GM21737 (cell line): ENCODE measurements around the gene RAB6B.

ENCODE experiments used
- ATAC-seq: cut with Tn5 transposase; IDR thresholded peaks from one replicate; pipeline ENCODE4 v1.9.1; 2021; ENCODE audit warnings: mild to moderate bottlenecking, moderate library complexity; ENCODE audit not compliant: unreplicated experiment

The RAB6B gene

DNA sequence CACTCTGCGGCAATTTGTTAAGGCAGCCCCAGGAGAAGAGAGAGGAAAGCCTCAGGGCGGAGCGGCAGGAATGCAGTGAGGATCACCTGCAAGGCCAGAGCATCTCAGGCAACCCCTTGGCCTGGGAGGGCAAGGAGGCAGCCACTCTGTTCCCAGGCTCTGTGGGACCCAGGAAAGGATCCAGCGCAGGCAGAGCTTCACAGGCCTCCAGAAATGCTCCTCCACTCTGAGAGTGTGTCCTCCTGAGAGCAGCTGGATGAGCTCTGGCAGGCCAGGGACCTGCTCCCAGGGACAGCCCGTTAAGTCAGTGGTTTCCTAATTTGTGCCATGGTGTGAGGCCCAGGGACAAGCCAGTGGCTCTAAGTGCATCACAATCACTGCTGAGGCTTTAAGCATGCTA is 35.2 kb downstream of the RAB6B start:
- no peak for ATAC-seq

DNA sequence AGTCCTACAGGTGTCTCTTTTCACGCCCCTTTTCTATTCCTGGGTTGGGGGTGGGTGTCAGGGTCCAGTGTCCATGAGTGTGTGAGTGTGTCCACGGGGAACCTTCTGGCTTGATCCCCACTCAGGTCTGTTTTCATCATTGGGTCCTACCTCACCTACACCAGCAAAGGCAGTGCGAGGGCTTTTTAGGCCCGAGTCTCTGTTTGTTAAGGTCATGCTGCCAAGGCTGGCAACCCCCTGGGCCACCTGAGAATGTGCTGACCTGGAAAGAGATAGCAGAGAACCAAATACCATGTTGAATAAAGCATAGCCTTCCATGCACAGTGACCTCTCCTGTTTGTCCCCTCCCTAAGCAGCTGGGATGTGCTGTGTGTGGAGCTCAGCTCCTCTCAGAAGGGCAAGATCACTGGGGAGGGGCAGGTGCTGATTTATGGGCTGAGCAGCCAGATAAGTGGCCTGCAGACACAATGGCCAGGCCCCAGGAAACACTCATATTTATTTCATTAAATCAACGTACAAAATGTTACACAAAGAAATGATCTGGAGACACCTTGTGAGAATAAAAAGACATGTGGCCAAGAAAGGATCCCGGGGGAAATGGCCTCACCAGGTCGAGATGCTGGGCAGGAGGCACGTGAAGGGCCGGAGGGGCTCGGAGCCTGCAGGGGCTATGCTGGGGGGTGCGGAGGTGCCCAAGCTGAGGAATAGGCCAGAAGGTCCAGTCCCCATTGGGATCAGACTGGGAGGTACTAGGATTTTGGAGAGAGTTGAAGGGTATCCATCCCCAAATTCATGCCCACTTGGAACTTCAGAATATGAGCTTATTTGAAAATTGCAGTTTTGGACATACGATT is 36.1 kb downstream of the RAB6B start:
- no peak for ATAC-seq

DNA sequence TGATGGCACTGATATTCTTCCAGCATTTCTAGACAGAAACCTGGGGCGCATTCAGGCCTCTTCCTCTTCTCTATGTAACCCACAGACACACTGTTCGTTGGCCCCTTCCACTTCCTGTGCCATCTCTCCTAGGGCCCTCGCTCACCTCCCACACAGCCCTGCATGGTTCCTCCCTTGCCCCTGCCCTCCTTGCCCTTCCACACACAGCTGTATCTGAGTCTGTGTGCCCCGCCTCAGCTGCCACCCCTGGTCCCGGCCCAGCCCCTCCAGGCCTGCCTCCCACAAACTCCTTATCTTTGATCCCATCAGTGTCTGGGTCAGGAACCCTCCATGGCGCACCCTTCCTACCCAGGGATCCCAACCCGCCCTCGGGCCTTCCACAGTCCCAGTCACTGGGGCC is 37.9 kb downstream of the RAB6B start:
- no peak for ATAC-seq

DNA sequence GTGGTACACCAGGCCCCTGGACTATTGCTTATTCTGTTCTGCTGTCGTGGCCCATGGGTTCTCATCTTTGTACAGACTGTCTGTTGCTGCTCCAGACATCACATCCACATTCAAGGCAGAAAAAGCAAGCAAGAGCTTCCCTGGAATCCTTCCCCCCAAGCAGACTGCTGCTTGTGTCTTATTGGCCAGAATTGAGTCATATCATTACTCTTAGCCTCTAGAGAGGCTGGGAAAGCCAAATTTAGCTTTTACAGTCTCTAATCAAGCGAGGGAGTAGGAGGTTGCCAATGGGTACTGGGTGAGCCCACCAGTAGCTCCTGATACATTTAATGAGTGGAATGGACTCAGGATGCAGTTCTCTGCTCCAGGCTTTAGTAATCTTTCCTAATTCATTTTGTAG is 39.4 kb downstream of the RAB6B start:
- no peak for ATAC-seq

DNA sequence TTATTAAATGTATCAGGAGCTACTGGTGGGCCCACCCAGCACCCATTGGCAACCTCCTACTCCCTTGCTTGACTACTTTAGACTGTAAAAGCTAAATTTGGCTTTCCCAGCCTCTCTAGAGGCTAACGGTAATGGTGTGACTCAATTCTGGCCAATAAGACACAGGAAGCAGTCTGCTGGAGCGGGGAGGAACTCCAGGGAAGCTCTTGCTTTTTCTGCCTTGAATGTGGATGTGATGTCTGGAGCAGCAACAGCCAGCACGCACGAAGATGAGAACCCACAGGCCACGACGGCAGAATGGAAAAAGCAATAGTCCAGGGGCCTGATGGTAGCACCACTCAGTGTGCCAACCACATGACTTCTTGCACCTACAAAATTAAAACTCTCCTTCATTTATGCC is 39.9 kb downstream of the RAB6B start:
- ATAC-seq: no peak

DNA sequence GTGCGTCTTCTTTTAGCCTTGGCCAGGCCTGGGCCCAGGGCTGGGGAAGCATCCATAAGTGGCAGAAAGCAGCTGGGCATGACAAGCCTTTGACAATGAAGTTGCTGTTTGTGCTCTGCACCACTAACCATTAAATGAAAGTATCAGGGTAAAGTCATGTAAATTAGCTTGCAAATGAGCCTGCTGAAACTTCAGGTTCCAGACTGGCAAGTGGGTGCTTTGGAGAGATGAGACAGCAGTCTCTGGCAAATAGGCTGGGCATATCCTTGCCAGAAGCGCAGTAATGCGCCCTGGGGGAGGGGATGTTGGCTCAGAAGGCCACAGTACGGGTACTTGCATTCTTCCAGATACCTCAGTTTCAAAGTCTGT is 40.7 kb downstream of the RAB6B start:
- ATAC-seq: no peak

DNA sequence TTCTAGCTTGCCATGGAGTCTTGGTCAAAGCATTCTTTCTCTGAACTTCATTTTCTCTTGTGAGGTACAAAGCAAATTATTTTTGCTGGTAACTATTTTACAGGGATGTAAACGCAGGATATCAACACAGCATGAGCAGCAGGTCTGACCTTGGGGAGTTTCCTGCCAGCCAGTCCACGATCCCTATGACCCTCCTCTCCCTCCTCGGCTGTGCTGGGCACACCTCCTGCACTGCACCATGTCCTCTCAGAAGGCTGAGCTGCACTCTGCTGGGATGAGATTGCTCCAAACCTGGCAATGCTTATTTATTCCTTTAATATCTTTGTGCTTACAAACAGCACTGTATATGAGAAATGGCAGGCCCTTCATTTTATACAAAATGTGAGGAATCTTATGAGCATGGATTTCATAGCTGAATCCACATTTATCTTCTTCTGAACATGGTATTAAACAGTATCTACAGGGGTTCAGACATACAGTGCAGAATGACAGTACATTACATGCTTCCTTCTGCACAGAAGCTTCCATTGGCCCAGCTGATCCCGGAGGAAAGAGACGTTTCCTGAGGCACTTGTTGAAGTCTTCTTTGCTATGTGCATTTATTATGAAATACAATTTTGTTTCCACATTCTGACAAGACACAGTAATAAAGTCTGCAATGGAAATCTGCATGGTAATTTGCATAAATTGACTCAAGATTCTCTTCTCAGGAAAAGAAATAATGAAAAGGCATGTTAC is 41.2 kb downstream of the RAB6B start:
- ATAC-seq: no peak

DNA sequence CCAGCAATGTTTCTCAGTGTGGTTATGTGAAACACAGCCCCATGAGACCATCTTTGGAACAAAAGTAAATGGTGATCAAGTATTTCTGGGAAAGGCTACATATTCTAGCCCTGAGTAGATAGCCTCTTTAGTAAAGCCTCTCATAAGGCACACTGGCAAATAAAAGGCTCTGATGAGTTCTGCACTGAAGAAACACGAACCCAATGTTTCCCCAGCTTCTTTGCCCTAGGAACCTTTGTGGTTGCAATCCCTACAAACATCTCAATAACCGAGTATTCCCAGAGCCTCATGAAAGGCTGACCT is 41.8 kb downstream of the RAB6B start:
- no peak for ATAC-seq

DNA sequence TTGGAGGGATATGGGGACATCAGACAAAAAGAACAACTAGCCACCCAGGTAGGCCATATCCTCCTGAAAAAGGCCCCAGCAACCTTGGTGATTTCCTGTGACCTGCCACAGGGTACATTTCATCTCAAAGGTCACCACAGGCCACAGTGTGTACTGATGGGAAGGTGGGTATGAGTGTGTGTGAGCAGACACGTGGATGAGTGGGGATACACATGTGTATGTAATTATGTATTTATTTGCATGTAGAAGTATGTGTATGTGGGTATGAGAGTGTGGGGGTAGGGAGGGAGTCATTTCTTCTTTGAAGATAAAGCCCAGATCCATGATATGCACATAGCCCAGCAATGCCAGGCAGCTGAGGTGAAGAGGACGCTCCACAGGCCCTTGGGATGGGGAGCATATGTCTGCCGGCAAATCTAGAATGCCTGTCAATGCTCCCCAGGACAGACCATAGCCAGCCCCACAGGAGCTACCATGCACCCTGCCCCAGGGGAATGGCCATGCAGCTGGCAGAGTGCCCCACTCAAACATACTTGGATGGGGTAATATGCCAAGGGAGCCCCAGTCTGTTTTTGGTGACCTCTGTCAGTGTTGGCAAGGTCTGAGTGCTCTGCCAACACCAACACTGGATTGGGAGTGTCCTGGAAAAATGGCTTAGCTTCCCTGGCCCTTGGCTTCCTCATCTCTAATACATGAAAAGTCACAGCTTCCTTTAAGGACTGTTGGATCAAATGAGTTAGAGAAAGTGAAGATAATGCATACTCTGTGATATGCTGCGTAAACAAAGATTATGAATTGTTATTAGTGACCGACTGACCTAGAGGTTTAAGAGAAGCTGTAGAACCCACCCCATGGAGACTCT is 42.4 kb downstream of the RAB6B start:
- ATAC-seq: no peak

DNA sequence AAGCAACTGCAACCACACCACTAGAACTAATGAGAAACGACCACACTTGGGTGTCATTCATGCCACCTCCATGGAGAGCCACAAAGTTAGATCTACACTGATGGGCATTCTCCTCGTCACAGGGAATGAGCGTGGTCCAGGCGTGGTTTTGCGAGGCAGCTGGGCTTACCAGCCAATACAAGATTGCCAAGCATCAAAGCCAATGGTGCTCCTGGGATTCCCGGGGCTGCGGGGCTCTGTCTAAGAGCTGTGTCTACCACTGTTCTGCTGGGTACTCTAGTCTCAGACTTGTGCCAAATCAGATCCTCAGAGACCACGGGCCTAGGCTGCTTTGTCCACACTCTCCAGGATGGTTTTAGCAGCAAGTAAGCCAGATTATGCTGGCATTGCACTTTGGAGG is 43.8 kb downstream of the RAB6B start:
- ATAC-seq: no peak

DNA sequence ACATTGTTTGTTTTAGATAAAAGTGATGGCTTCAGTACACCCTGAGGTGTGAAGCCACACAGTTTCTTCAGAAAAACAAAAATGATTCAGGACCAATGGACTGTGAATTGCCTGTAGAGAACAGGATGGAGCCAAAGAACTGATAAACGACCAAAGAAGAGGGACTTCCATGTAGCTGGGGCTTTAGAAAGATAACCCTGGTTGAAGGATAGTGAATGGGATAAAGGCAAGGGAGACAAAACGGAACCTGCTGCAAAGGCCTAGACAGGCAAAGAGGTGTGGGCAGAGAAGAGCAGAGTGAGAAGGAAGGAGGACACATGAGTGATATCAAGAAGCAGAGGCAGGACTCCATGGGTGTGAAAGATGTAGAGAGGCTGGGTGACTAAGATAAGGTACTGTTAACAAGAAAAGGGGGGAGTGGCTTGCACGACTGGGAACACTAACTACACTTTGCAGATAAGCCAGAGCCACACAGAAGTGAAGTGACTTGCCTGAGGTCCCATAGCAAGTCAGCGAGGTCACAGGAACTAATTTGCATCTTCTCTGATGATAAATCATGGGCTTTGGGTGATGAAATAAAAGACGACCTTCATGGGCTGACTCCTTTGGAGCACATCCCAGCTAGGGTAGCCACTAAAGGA is 44.3 kb downstream of the RAB6B start:
- ATAC-seq: no peak

DNA sequence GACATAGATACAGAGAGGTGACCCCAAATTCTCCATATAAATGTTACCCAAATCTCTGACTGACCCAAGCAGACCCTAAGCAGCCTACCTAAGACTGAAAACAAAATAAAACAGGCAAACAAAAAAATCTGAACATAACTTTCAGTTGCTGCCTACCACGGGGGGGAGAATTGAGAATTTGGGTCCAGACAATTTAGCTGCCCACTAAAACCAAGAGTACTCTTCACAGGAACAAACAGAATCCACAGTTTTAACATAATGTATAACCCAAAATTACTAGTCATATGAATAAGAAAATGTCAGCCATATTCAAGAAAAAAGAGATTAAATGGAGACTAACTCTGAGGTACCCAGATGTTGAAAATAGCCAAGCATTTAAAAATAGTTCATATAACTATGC is 45.6 kb downstream of the RAB6B start:
- ATAC-seq: no peak

DNA sequence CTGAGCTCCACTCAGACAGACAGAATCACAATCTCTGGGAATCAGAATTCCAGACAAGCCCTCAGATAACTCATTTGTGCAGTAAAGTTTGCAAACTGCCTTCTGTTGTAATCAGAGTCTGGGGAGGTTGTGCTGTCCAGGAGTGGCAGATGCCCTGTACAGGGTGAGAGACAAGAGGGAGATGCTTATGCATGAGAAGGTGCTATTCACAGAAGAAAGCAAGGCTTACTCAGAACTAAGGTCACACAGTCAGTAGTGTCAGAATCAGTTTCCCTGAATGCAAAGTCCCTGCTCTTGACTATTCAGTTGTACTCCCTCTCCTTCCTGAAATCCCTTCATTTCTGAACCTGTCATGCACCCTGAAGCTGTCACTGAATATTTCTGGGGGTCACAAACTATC is 46.3 kb downstream of the RAB6B start:
- no peak for ATAC-seq

DNA sequence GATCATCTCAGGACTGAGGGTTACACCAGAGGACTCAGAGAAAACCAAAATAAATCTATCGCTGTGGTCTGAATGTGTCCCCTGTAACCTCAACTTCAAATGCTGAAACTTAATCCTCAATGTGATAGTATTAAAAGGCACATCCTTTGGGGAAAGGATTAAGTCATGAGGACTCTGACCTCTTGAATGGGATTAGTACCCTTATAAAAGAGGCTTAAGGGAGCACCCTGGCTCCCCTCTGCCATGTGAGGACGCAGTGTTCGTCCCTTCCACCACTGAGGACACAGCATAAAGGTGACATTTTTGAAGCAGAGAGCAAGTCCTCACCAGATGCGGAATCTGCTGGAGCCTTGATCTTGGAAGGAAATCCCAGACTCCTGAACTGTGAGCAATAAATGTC is 50.6 kb downstream of the RAB6B start:
- ATAC-seq: no peak

DNA sequence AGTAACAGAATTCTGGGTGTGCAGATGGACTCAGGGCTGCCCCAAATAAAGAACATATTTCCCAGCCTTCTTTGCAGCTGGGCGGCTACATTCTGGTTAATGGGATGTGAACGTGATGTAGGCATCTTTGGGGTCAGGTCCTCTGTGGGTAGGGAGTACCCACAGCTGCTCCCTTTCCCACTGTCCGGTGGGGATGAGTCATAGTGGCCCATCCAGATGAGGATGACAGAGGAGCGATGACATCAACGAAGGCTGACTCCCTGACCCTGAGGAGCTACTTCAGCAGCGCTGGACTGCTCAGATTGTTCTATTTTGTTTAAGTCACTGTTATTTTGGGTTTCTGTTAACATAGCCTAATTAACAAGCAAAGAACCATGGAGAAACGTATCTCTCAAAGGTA is 52.0 kb downstream of the RAB6B start:
- ATAC-seq: no peak

DNA sequence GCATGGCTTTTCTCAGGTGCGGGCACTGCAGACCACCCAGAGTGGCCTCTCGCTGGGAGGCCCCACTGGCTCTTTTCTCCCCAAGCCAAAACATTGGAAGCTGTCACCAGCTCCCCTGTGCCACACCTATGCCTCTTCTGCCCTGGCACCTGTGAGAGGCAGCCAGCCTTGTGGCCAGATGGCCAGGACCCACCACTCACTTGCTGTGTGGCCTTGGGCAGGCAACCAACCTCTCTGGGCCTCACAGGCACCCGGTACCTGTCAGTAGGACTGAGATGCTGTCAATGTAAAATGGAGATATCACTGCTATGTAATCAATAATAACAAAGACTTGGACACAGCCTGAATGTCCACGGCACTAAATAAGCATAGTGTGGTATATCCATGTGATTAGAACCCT is 53.5 kb downstream of the RAB6B start:
- no peak for ATAC-seq

DNA sequence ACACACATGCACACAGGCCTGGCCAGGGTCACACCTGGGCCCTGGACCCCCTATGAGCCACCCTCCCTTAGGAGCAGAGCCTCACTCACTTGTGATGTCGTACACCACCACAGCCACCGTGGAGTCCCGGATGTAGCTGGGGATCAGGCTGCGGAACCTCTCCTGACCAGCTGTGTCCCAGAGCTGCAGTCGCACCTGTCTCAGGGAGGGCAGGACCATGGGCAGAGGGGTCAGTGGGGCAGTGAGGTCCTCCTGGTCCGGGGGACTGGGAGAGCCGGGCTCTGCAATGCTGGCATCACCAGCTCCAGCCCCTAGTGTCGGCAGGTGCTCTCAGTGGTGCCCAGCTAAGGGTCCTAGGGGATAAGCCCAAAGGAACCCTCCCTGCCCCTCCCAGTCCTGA is 54.5 kb downstream of the RAB6B start:
- ATAC-seq: no peak

DNA sequence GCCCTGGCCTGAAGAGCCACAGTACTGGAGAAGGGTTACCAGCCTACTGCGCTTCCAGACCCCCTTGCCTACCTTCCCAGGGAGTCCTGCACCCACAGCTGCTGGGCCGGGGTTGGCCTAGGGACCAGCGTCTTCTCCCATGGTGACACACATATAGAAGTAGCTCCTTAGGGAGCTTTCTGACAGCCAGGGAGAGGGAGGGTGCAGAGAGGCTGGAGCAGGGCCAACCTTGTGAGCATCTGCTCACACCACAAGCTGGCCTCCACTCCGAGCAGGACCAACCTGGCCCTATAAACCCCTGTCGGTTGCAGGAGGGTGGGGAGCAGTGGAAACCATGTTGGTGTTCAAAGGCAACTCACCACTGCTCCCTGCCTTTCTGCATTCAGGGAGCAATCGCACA is 54.9 kb downstream of the RAB6B start:
- ATAC-seq: no peak

DNA sequence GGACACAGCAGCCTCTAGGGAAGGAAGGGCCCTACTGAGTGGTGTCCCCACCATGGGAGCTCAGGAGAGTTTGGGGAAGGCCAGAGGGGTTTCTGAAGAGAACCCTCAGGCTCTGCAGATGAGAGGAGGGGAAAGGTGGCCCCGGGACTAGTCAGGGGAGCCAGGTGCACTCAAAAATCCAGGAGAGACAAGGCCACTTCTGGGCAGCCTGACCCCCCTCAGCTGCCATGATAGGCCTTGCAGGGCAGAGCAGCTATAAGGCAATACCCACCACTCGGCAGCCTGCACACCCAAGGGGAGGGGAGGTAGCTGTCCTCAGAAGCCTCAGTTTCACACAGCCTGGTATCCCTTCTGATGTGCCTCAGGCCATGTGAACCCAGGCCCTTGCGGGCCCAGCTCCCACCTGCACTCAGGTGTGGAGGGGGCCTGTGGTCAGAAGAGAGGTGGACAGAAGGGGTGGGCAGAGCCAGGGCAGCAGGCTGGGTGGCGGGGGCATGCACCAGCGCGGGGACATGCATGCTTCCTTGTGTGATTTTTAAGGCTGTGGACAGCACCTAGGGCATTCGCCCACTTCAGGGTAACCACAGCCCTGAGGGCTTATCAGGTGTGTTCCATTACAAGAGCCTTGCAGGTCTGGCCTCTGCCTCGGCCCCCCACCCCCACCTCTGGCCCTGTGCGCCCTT is 55.5 kb downstream of the RAB6B start:
- ATAC-seq: no peak

DNA sequence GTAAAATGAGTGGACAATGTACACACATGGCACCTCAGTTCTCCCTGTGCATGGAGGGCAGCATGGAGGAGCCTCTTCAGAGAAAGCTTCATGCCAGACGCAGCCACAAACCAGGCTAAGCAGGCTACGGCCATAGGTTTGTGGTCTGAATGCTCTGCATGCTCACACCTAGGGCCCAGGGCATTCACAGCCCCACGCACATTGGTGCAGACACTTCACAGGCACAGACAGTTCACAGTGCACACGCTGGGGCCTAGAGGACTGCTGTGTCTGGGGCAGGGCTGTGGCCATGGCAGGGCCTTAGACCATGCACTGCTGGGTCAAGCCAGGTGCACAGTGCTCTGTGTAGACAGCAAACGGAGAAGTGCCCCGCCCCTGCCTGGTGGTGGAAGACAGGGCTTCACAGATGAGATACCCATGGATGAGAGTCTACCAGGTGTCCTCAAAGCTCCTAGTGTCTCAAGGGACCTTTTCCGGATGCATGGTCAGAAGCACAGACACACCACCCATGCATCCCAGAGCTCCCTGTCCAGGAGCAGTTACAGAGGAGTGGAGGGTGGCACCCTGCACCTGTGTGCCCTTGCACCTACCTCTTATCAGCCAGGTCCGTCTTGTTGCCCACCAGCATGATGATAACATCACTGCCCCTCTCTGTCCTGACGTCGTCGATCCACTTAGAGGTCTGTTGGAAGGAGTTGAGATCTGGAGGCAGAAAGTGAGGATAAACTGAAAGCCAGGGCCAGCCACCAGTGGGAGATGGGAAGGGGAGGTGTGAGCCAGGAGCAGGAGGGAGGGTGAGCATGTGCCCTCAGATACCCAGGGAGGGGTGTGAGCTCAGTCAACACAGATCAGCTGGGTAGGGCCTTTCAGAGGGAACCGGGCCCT is 56.5 kb downstream of the RAB6B start:
- ATAC-seq: no peak
